DND-41 (cell line): ENCODE data around the gene FUT1.

Experiments used
- ATAC-seq: fragments of 200-7000 bp; cut with Tn5 transposase; 3 replicates; pipeline ENCODE4 v1.9.1; 2021; ENCODE audit warnings: low read depth; ENCODE audit not compliant: insufficient read depth
- DNase-seq: peaks from one replicate; pipeline ENCODE4 v3.0.0-alpha.2; 2020
- H2AFZ ChIP-seq: 2 replicates; pipeline ENCODE4 v1.6.0; 2012; ENCODE audit warnings: low read depth, low read length
- H3K27ac ChIP-seq: 2 replicates; pipeline ENCODE4 v1.5.1; 2012; ENCODE audit warnings: low read length, inconsistent platforms
- H3K27me3 ChIP-seq: fragments of 200-600 bp; sonication (generic); 2 replicates; pipeline ENCODE4 v1.6.0; 2012; ENCODE audit warnings: low read length, mild to moderate bottlenecking, inconsistent platforms; ENCODE audit not compliant: insufficient read depth, poor library complexity
- H3K36me3 ChIP-seq: 2 replicates; pipeline ENCODE4 v1.5.1; 2012; ENCODE audit warnings: low read length, inconsistent platforms; ENCODE audit not compliant: insufficient read depth
- H3K4me1 ChIP-seq: 2 replicates; pipeline ENCODE4 v1.5.1; 2012; ENCODE audit warnings: mild to moderate bottlenecking, low read length; ENCODE audit not compliant: insufficient read depth
- H3K4me2 ChIP-seq: 2 replicates; pipeline ENCODE4 v1.6.0; 2012; ENCODE audit warnings: mild to moderate bottlenecking, moderate library complexity, low read length, inconsistent platforms; ENCODE audit not compliant: insufficient read depth
- H3K4me3 ChIP-seq, 2 experiments: fragments of 200-600 bp in 1 of 2; shearing (Covaris generic) in 1 of 2; 2 replicates each; pipeline ENCODE4 v1.5.1; 2012 to 2016; ENCODE audit warnings: inconsistent platforms in 2 of 2, low read length in 2 of 2, mild to moderate bottlenecking in 2 of 2, low read depth in 1 of 2, moderate library complexity in 1 of 2
- H3K79me2 ChIP-seq: 2 replicates; pipeline ENCODE4 v1.6.0; 2012; ENCODE audit warnings: low read length, inconsistent platforms; ENCODE audit not compliant: insufficient read depth
- H3K9ac ChIP-seq: 2 replicates; pipeline ENCODE4 v1.6.0; 2012; ENCODE audit warnings: low read depth, mild to moderate bottlenecking, inconsistent platforms, low read length, moderate library complexity
- H3K9me3 ChIP-seq: 2 replicates; pipeline ENCODE4 v1.5.1; 2012; ENCODE audit warnings: low read length, moderate library complexity, mild to moderate bottlenecking, inconsistent platforms; ENCODE audit not compliant: insufficient read depth, severe bottlenecking
- H4K20me1 ChIP-seq: 2 replicates; pipeline ENCODE4 v1.6.0; 2012; ENCODE audit warnings: low read length; ENCODE audit not compliant: insufficient read depth
- CTCF ChIP-seq: IDR thresholded peaks from 2 replicates; pipeline ENCODE4 v1.5.1; 2012; ENCODE audit warnings: borderline replicate concordance, low read length, moderate library complexity, mild to moderate bottlenecking; ENCODE audit not compliant: poor library complexity, severe bottlenecking; ENCODE audit errors: extremely low read depth
- EZH2 ChIP-seq: IDR thresholded peaks from 3 replicates; pipeline ENCODE4 v1.6.1; 2012; ENCODE audit warnings: borderline replicate concordance, low read depth, mild to moderate bottlenecking, moderate library complexity, low read length, inconsistent platforms; ENCODE audit not compliant: severe bottlenecking

The FUT1 gene

GRCh38 chr19:48728911-48729664 is 23.4 kb downstream of the FUT1 start:
- no peak overlapping the region for H3K4me2 ChIP-seq
- H4K20me1 ChIP-seq: no peaks in the 10 kb centered on the region
- ATAC-seq (no peak), DNase-seq (no peak)
- H2AFZ ChIP-seq: no peak overlapping the region
- no peak for TF ChIP-seq CTCF
- no peak for TF ChIP-seq EZH2
- H3K4me3 ChIP-seq: no peak overlapping the region
- H3K36me3 ChIP-seq: peaks cover 9% of the 10 kb centered on the region
- H3K9me3 ChIP-seq: peaks cover 4% of the 10 kb centered on the region
- no peak overlapping the region for H3K27ac ChIP-seq
- H3K27me3 ChIP-seq: no peaks in the 10 kb centered on the region
- H3K9ac ChIP-seq: no peak overlapping the region
- H3K4me1 ChIP-seq: peaks cover 30% of the 10 kb centered on the region
- H3K79me2 ChIP-seq: no peaks in the 10 kb centered on the region

- peaks cover 9% of the 10 kb centered on the region for H3K36me3 ChIP-seq
- H3K79me2 ChIP-seq: peaks cover 3% of the 10 kb centered on the region; the same call in 1 of the 2 replicates
- ATAC-seq (peak; percentile 36; the same call in 2 of the 3 replicates), DNase-seq (peak; percentile 48)
- H3K4me2 ChIP-seq: peak overlapping the region; percentile 8; the same call in 1 of the 2 replicates
- H2AFZ ChIP-seq: peak overlapping the region; percentile 75
- H3K4me3 ChIP-seq: no peak overlapping the region; a peak in 1 of 4 replicates
- H3K9ac ChIP-seq: no peak overlapping the region
- no peak for TF ChIP-seq CTCF
- no peak for TF ChIP-seq EZH2
- H3K27ac ChIP-seq: peak overlapping the region; percentile 71
- H4K20me1 ChIP-seq: no peaks in the 10 kb centered on the region
- peaks cover 35% of the 10 kb centered on the region for H3K4me1 ChIP-seq
- H3K27me3 ChIP-seq: no peaks in the 10 kb centered on the region
- H3K9me3 ChIP-seq: peaks cover 4% of the 10 kb centered on the region
These were observed 25.9 kb downstream of the FUT1 start for GRCh38 chr19:48726556-48726955.

- no peak for TF ChIP-seq CTCF
- TF ChIP-seq EZH2: no peak
- Histone ChIP-seq H3K4me2 (peak overlapping the region; percentile 9; the same call in 1 of the 2 replicates), H2AFZ (peak overlapping the region; percentile 77), H3K36me3 (peaks cover 9% of the 10 kb centered on the region), H3K9ac (no peak overlapping the region; the same call in 1 of the 2 replicates), H3K79me2 (peaks cover 3% of the 10 kb centered on the region; the same call in 1 of the 2 replicates), H3K4me1 (peaks cover 45% of the 10 kb centered on the region), H4K20me1 (no peaks in the 10 kb centered on the region), H3K9me3 (peaks cover 4% of the 10 kb centered on the region), H3K4me3 (peak overlapping the region in 1 of 2 experiments; percentile 5; a peak in 1 of 4 replicates), H3K27ac (peak overlapping the region; percentile 81), H3K27me3 (no peaks in the 10 kb centered on the region)
- peak; percentile 64 for ATAC-seq
- peak; percentile 69 for DNase-seq
These were observed 27.4 kb downstream of the FUT1 start for GRCh38 chr19:48724796-48725753.
